ACC112 (cell line): Measurements from ENCODE around the gene B4GALT5.

ENCODE experiments used
- H2AFZ ChIP-seq: fragments of 200-600 bp; sonication (generic); one replicate; pipeline ENCODE4 v1.6.0; 2017; ENCODE audit warnings: antibody characterized with exemption, low read length; ENCODE audit not compliant: unreplicated experiment
- H3K27ac ChIP-seq: fragments of 200-600 bp; sonication (generic); 2 replicates; pipeline ENCODE4 v1.5.1; 2014; ENCODE audit warnings: low read depth, mild to moderate bottlenecking, antibody characterized with exemption, low read length, moderate library complexity
- H3K27me3 ChIP-seq: fragments of 200-600 bp; sonication (generic); 2 replicates; pipeline ENCODE4 v1.6.1; 2014; ENCODE audit warnings: mild to moderate bottlenecking, antibody characterized with exemption, low read length, moderate library complexity, mixed read lengths; ENCODE audit not compliant: insufficient read depth
- H3K36me3 ChIP-seq: fragments of 200-600 bp; sonication (generic); 2 replicates; pipeline ENCODE4 v1.6.1; 2016; ENCODE audit warnings: mild to moderate bottlenecking, antibody characterized with exemption, low read length, moderate library complexity, mixed read lengths; ENCODE audit not compliant: insufficient read depth
- H3K4me1 ChIP-seq: fragments of 200-600 bp; sonication (generic); one replicate; pipeline ENCODE4 v1.6.1; 2016; ENCODE audit warnings: low read length, mixed read lengths; ENCODE audit not compliant: insufficient read depth, unreplicated experiment, control insufficient read depth
- H3K4me3 ChIP-seq: fragments of 200-600 bp; sonication (generic); 2 replicates; pipeline ENCODE4 v1.5.1; 2014; ENCODE audit warnings: mild to moderate bottlenecking, low read depth, low read length
- H3K79me2 ChIP-seq: fragments of 200-600 bp; sonication (generic); one replicate; pipeline ENCODE4 v1.6.0; 2016; ENCODE audit warnings: low read length; ENCODE audit not compliant: control insufficient read depth, unreplicated experiment, insufficient read depth

B4GALT5 gene

GRCh38 chr20:49602345-49603208 lies 111.1 kb downstream of the B4GALT5 start:
- Histone ChIP-seq H3K79me2 (no peaks in the 10 kb centered on the region), H3K27ac (no peak overlapping the region), H3K4me1 (peaks cover 11% of the 10 kb centered on the region), H3K36me3 (no peaks in the 10 kb centered on the region), H3K4me3 (no peak overlapping the region), H3K27me3 (no peaks in the 10 kb centered on the region), H2AFZ (no peak overlapping the region)

- Histone ChIP-seq H3K79me2 (no peaks in the 10 kb centered on the region), H3K27me3 (no peaks in the 10 kb centered on the region), H2AFZ (no peak overlapping the region), H3K36me3 (no peaks in the 10 kb centered on the region), H3K4me1 (peaks cover 12% of the 10 kb centered on the region), H3K4me3 (no peak overlapping the region), H3K27ac (no peak overlapping the region)
These were observed 112.3 kb downstream of the B4GALT5 start for GRCh38 chr20:49601153-49601924.

GRCh38 chr20:49599746-49600113 lies 113.9 kb downstream of the B4GALT5 start:
- no peaks in the 10 kb centered on the region for H3K79me2 ChIP-seq
- H3K27me3 ChIP-seq = no peaks in the 10 kb centered on the region
- H3K4me3 ChIP-seq = no peak overlapping the region
- no peaks in the 10 kb centered on the region for H3K36me3 ChIP-seq
- no peak overlapping the region for H3K27ac ChIP-seq
- H2AFZ ChIP-seq = no peak overlapping the region
- H3K4me1 ChIP-seq = peaks cover 18% of the 10 kb centered on the region

GRCh38 chr20:49597825-49598395 lies 115.8 kb downstream of the B4GALT5 start:
- Histone ChIP-seq H3K4me1 (peaks cover 25% of the 10 kb centered on the region), H3K27ac (no peak overlapping the region), H2AFZ (no peak overlapping the region), H3K27me3 (no peaks in the 10 kb centered on the region), H3K79me2 (no peaks in the 10 kb centered on the region), H3K4me3 (no peak overlapping the region), H3K36me3 (no peaks in the 10 kb centered on the region)

GRCh38 chr20:49595811-49596561 lies 117.7 kb downstream of the B4GALT5 start:
- H3K4me1 ChIP-seq = peaks cover 25% of the 10 kb centered on the region
- no peak overlapping the region for H3K4me3 ChIP-seq
- no peaks in the 10 kb centered on the region for H3K79me2 ChIP-seq
- H3K27ac ChIP-seq = 0 out of 2 replicates have a peak overlapping the region, but pooled peaks have one; percentile 11
- H3K36me3 ChIP-seq = no peaks in the 10 kb centered on the region
- no peak overlapping the region for H2AFZ ChIP-seq
- no peaks in the 10 kb centered on the region for H3K27me3 ChIP-seq

- no peaks in the 10 kb centered on the region for H3K27me3 ChIP-seq
- no peak overlapping the region for H3K4me3 ChIP-seq
- no peak overlapping the region for H3K27ac ChIP-seq
- H2AFZ ChIP-seq = no peak overlapping the region
- peaks cover 25% of the 10 kb centered on the region for H3K4me1 ChIP-seq
- no peaks in the 10 kb centered on the region for H3K36me3 ChIP-seq
- no peaks in the 10 kb centered on the region for H3K79me2 ChIP-seq
These were observed 118.3 kb downstream of the B4GALT5 start for GRCh38 chr20:49595346-49595745.

GRCh38 chr20:49594931-49595315 lies 118.8 kb downstream of the B4GALT5 start:
- H3K4me1 ChIP-seq = peaks cover 25% of the 10 kb centered on the region
- H3K79me2 ChIP-seq = no peaks in the 10 kb centered on the region
- H3K27ac ChIP-seq = no peak overlapping the region
- H3K4me3 ChIP-seq = no peak overlapping the region
- no peaks in the 10 kb centered on the region for H3K27me3 ChIP-seq
- H3K36me3 ChIP-seq = no peaks in the 10 kb centered on the region
- no peak overlapping the region for H2AFZ ChIP-seq

GRCh38 chr20:49594143-49594930 lies 119.3 kb downstream of the B4GALT5 start:
- Histone ChIP-seq H3K79me2 (no peaks in the 10 kb centered on the region), H3K4me3 (no peak overlapping the region), H3K4me1 (peaks cover 25% of the 10 kb centered on the region), H2AFZ (peak overlapping the region; percentile 10), H3K36me3 (no peaks in the 10 kb centered on the region), H3K27ac (peak overlapping the region; percentile 15; the same call in 1 of the 2 replicates), H3K27me3 (no peaks in the 10 kb centered on the region)

GRCh38 chr20:49593466-49594142 lies 120.1 kb downstream of the B4GALT5 start:
- H2AFZ ChIP-seq = no peak overlapping the region
- no peaks in the 10 kb centered on the region for H3K79me2 ChIP-seq
- no peak overlapping the region for H3K4me3 ChIP-seq
- H3K4me1 ChIP-seq = peaks cover 25% of the 10 kb centered on the region
- no peaks in the 10 kb centered on the region for H3K36me3 ChIP-seq
- H3K27me3 ChIP-seq = no peaks in the 10 kb centered on the region
- H3K27ac ChIP-seq = peak overlapping the region; percentile 15; the same call in 1 of the 2 replicates
